Stimulated activated CD4-positive, alpha-beta T cell treated with anti-CD3 and anti-CD28 coated beads, Interleukin-4, amount 100 ng/mL, for 4 hours (primary cell): ENCODE measurements around the gene LRRC49.

ENCODE experiments used
- DNase-seq, 2 experiments: peaks; one replicate each; pipeline ENCODE4 v3.0.0-alpha.2; 2020

Gene LRRC49

DNA sequence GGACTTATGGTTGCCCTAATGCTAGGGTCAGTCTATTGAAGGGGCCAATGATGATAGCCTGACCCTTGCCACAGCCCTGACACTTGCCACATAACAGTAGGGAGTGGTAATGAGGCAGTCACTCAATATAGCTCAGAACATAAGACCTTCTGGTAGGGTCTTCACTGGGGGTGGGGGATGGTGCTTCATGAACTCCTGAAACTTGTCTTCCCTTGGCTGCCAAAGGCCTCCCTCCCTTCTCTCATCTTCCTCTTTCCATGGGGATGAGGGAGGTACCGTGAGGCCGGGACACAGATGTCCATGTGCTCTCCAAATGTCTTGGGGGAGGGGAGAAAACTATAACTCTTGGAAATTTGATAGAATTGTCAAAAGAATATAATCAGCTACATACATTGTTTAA is 201.5 kb downstream of the LRRC49 start:
- no peak for DNase-seq

DNA sequence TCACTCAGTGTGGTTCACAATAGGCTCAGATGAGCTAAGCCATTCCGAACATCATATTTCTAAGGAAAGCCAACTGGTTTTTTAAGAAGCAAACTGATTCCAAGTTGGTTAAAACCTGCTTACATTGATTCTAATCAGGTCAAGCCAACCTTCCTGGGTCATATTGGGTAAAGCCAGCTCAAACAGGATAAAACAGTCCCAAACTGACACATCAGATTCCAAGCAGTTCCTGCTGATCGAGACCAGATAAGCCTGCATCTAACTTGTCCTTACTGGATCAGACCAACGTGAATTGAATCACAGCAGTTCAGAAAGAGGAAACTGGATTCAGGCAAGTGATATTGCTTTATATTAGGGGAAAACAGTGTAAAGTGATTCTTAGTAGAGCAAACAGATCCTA is 204.1 kb downstream of the LRRC49 start:
- DNase-seq, result no peak

DNA sequence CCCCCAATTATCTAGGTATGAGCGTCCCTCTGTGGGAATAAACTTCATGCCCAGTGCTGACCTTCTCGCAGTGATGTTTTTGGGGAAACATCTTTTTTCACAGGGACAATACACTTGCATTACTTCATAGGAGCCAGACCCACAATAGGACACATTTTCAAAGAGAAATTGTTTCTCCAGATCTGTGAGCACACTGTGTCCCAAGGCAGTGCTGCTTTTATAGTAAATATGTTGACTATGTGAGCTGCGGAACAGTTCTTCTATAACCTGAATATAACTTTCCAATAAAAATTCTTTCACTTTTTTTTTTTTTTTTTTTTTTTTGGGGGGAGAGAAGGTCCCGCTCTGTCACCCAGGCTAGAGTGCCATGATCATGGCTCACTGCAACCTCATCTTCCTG is 205.3 kb downstream of the LRRC49 start:
- DNase-seq, result no peak

DNA sequence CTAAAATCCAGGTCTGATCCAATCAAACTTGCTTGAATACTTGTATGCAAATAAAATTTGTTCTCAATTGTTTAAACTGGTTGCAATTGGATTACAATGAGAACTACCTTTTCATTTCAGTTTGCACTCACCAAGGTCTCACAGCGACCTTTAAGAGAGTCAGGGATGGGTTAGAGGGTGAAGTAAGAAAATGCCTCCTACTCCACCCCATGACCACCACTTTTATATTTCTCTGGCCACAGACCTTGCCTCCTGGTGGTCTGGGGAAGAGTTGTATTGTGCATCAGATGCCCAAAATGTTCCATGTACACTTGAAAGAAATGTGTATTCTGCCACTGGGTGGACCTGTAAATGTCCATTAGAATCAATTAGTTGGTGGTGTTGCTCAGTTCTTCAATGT is 206.3 kb downstream of the LRRC49 start:
- DNase-seq, result no peak
